ENCODE data around the gene ANKRD31.

- TF ChIP-seq CTCF (IDR thresholded peaks at IDR 0.05) (no peak), POLR2A (IDR thresholded peaks at IDR 0.05) (no peak)
Observed at GRCh38 chr5:75282581-75282980, 45.9 kb upstream of the ANKRD31 start.
